OCI-LY3 (cell line): ENCODE results near the gene EEF1G.

Source experiments
- EZH2phosphoT487 ChIP-seq: fragments of 200-600 bp; shearing (Covaris generic); IDR thresholded peaks from 2 replicates; pipeline ENCODE4 v1.6.1; 2018; ENCODE audit warnings: antibody characterized with exemption, mixed run types, low read depth
- TF ChIP-seq, protein P1 (sequence below): fragments of 200-600, 300-600 bp; sonication (generic); IDR thresholded peaks from 2 replicates; pipeline ENCODE4 v1.5.1; 2014; ENCODE audit warnings: antibody characterized with exemption, low read length, low read depth

GRCh38 chr11:62558669-62559068 is 15.0 kb downstream of the EEF1G start:
- TF ChIP-seq, protein P1, sequence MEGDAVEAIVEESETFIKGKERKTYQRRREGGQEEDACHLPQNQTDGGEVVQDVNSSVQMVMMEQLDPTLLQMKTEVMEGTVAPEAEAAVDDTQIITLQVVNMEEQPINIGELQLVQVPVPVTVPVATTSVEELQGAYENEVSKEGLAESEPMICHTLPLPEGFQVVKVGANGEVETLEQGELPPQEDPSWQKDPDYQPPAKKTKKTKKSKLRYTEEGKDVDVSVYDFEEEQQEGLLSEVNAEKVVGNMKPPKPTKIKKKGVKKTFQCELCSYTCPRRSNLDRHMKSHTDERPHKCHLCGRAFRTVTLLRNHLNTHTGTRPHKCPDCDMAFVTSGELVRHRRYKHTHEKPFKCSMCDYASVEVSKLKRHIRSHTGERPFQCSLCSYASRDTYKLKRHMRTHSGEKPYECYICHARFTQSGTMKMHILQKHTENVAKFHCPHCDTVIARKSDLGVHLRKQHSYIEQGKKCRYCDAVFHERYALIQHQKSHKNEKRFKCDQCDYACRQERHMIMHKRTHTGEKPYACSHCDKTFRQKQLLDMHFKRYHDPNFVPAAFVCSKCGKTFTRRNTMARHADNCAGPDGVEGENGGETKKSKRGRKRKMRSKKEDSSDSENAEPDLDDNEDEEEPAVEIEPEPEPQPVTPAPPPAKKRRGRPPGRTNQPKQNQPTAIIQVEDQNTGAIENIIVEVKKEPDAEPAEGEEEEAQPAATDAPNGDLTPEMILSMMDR, result no peak
- TF ChIP-seq EZH2phosphoT487, result no peak
